ENCODE data around the gene ZEB1.
A peak's percentile ranks its signal among the peaks of the same experiment; 100 is the strongest.
"Not testable (repeated sequence)": the region's sequence is repeated elsewhere in the genome, so short reads cannot be mapped to it uniquely, and the experiment has no call there.

Gene ZEB1

DNA sequence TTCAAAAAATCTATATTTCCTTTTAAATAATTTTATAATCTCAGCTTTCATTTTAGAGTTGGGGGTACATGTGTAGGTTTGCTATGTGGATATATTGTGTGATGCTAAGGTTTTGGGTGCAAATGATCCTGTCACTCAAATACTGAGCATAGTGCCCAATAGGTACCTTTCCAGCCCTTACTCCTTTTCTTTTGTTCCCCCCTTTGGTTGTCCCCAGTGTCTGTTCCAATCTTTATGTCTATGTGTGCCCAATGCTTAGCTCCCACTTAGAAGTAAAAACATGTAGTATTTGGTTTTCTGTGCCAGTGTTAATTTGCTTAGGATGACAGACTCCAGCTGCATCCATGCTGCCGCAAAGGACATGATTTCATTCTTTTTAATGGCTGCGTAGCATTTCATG lies 103.6 kb downstream of the ZEB1 start:
- H3K27ac ChIP-seq, result no peak overlapping the region
- DNase-seq, result no peak

DNA sequence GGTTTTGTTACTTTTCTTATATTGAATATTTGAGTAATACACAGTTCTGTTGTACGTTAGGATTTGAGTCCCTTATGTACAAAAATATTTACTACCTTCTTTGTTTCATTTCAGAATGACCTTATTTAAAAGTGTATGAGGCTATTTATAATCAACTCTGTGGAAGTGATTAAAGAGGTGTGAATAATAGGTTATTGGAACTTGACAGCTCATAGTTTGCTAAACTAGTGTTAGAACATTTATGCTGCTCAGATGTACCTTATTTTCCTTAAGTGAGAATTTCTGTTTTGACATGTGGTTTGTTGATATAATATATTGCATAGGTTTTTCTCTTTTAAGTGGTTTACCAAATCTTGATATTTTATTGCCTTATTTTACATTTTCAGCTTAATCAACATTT lies 105.5 kb downstream of the ZEB1 start:
- no peaks in the 10 kb centered on the region for H3K36me3 ChIP-seq (replicated peaks)
- no peaks in the 10 kb centered on the region for H3K27me3 ChIP-seq (replicated peaks)
- TF ChIP-seq, protein P1, sequence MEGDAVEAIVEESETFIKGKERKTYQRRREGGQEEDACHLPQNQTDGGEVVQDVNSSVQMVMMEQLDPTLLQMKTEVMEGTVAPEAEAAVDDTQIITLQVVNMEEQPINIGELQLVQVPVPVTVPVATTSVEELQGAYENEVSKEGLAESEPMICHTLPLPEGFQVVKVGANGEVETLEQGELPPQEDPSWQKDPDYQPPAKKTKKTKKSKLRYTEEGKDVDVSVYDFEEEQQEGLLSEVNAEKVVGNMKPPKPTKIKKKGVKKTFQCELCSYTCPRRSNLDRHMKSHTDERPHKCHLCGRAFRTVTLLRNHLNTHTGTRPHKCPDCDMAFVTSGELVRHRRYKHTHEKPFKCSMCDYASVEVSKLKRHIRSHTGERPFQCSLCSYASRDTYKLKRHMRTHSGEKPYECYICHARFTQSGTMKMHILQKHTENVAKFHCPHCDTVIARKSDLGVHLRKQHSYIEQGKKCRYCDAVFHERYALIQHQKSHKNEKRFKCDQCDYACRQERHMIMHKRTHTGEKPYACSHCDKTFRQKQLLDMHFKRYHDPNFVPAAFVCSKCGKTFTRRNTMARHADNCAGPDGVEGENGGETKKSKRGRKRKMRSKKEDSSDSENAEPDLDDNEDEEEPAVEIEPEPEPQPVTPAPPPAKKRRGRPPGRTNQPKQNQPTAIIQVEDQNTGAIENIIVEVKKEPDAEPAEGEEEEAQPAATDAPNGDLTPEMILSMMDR (IDR thresholded peaks at IDR 0.05; ENCODE audit: low read depth, low read length, missing control alignments), result no peak
- no peak overlapping the region for H3K27ac ChIP-seq
- in situ Hi-C loops (cut with HindIII; ENCODE audit: low pct_ligation_motif_present, low sequenced_read_pairs), result no loop called here
- no peak overlapping the region for H3K4me3 ChIP-seq (ENCODE audit: low read depth, low read length)
- no peak for DNase-seq

More for the DNA sequence above, 103.6 kb downstream of the ZEB1 start:
- in situ Hi-C loops (cut with HindIII; ENCODE audit: low pct_ligation_motif_present, low sequenced_read_pairs), result no loop called here
- H3K27me3 ChIP-seq (replicated peaks), result no peaks in the 10 kb centered on the region
- TF ChIP-seq, protein P1 (IDR thresholded peaks at IDR 0.05; ENCODE audit: low read depth, low read length, missing control alignments), result no peak
- no peak overlapping the region for H3K4me3 ChIP-seq (ENCODE audit: low read depth, low read length)
- H3K36me3 ChIP-seq (replicated peaks), result no peaks in the 10 kb centered on the region

DNA sequence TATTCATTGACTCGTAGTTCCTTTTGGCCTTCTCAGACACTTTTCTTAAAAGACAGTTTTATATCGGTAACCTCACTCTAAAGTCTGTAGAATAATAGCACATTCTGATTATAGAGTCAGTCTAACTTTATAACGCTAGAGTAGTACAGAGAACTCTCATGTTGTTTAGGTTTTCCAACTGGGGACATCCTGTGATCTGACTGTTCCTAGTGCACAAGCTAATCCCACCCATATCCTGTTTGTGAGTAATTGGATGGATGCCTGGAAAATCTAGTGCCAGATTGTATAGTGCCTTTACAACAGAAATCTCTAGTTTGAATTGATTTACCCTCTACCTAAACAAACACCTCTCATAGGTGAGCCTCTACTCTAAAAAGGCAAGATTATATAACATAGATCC lies 107.4 kb downstream of the ZEB1 start:
- TF ChIP-seq, protein P1 (IDR thresholded peaks at IDR 0.05; ENCODE audit: low read depth, low read length, missing control alignments), result no peak
- DNase-seq, result peak; percentile 80
- Histone ChIP-seq H3K27me3 (replicated peaks) (no peaks in the 10 kb centered on the region), H3K27ac (peak overlapping the region; percentile 62), H3K4me3 (ENCODE audit: low read depth, low read length) (no peak overlapping the region), H3K36me3 (replicated peaks) (no peaks in the 10 kb centered on the region)
- in situ Hi-C loops (cut with HindIII; ENCODE audit: low pct_ligation_motif_present, low sequenced_read_pairs), result no loop called here

DNA sequence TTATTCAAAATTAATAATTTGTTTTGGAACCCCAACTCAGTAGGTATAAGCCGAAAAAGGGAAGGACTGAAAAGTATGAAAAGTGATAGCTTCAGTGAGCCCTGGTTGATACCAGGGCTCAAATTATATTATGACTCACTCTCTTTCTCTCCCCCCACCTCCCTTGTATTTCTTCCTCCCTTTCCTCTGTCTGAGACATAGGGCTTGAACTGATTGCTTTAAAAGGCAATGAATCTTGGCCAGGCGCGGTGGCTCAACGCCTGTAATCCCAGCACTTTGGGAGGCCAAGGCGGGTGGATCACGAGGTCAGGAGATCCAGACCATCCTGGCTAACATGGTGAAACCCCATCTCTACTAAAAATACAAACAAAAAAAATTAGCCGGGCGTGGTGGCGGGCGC lies 108.3 kb downstream of the ZEB1 start:
- H3K27me3 ChIP-seq (replicated peaks); in situ Hi-C loops (cut with HindIII; ENCODE audit: low pct_ligation_motif_present, low sequenced_read_pairs); H3K4me3 ChIP-seq (ENCODE audit: low read depth, low read length); H3K36me3 ChIP-seq (replicated peaks): not testable (repeated sequence)
- peak overlapping the region; percentile 39 for H3K27ac ChIP-seq
- peak; percentile 44 for DNase-seq

DNA sequence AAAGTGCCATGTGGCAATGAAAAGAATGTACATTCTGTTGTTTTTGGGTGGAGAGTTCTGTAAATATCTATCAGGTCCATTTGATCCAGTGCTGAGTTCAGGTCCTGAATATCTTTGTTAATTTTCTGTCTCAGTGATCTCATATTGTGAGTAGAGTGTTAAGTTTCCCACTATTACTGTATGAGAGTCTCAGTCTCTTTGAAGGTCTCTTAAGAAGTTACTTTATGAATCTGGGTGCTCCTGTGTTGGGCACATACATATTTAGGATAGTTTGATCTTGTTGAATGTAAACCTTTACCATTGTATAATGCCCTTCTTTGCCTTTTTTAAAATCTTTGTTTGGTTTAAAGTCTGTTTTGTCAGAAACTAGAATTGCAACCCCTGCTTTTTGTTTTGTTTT lies 109.5 kb downstream of the ZEB1 start:
- H3K27ac ChIP-seq; H3K27me3 ChIP-seq (replicated peaks); DNase-seq; H3K4me3 ChIP-seq (ENCODE audit: low read depth, low read length); in situ Hi-C loops (cut with HindIII; ENCODE audit: low pct_ligation_motif_present, low sequenced_read_pairs); H3K36me3 ChIP-seq (replicated peaks): not testable (repeated sequence)

DNA sequence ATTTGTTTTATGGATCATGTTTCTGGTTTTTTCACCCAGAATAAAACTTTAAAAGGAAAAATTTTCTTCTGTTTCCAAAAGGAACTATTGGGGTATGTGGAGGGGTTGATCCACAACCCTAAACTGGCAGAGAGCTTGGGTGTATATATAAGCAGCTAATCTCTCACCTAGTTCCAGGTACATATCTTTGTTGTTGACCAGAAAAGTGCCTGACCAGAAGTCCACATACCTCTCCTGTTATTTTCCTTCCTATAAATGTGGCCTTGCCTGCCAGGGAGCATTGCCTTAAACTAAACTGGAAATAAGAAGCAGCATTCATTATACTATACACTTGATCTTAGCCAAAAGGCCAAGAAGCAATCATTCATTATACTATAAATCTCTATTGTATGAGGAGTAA lies 112.0 kb downstream of the ZEB1 start:
- TF ChIP-seq, protein P1 (IDR thresholded peaks at IDR 0.05; ENCODE audit: low read depth, low read length, missing control alignments), result no peak
- Histone ChIP-seq H3K27ac (no peak overlapping the region), H3K36me3 (replicated peaks) (no peaks in the 10 kb centered on the region), H3K4me3 (ENCODE audit: low read depth, low read length) (no peak overlapping the region), H3K27me3 (replicated peaks) (no peaks in the 10 kb centered on the region)
- DNase-seq, result no peak
- in situ Hi-C loops (cut with HindIII; ENCODE audit: low pct_ligation_motif_present, low sequenced_read_pairs), result no loop called here

DNA sequence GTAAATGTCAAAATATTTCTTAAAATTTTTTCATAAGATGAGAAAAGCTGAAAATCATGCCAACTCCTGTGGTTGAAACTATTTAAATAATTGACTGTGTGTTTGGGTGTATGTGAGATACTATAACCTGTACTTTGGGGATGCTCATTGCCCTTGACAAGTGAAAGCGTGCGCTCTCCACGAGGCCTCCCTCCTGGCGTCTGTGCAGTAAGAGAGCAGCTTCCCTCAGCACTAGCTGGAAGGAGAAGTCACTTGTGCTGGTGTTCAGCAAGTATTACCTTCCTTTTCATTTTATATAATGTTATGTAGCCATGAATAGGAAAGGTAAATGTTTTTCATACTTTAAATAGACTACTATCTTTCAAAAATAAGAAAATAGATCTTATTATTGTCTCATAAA lies 118.9 kb downstream of the ZEB1 start:
- Histone ChIP-seq H3K27me3 (replicated peaks) (no peaks in the 10 kb centered on the region), H3K36me3 (replicated peaks) (no peaks in the 10 kb centered on the region), H3K4me3 (ENCODE audit: low read depth, low read length) (no peak overlapping the region), H3K27ac (no peak overlapping the region)
- in situ Hi-C loops (cut with HindIII; ENCODE audit: low pct_ligation_motif_present, low sequenced_read_pairs), result no loop called here
- TF ChIP-seq, protein P1 (IDR thresholded peaks at IDR 0.05; ENCODE audit: low read depth, low read length, missing control alignments), result no peak
- no peak for DNase-seq

All from brain microvascular endothelial cell (primary cell).